PFSK-1 (cell line): Measurements from ENCODE around the gene LGALS7B.

Experiments
- FOXP2 ChIP-seq: optimal IDR thresholded peaks from 2 replicates; pipeline ENCODE3; 2011; ENCODE audit warnings: borderline replicate concordance, control low read depth, inconsistent platforms; ENCODE audit not compliant: insufficient read depth; ENCODE audit errors: extremely low read length, extremely low read depth
- POLR2AphosphoS5 ChIP-seq: IDR thresholded peaks from 2 replicates; pipeline ENCODE4 v1.6.1; 2012; ENCODE audit warnings: low read depth, mild to moderate bottlenecking, control low read depth, low read length, moderate library complexity
- SIN3A ChIP-seq: IDR thresholded peaks from 2 replicates; pipeline ENCODE4 v1.6.1; 2012; ENCODE audit warnings: mild to moderate bottlenecking, low read length, moderate library complexity, borderline replicate concordance; ENCODE audit not compliant: insufficient read depth
- TAF1 ChIP-seq: IDR thresholded peaks from 2 replicates; pipeline ENCODE4 v1.6.1; 2012; ENCODE audit warnings: low read length, control low read depth, borderline replicate concordance; ENCODE audit not compliant: insufficient read depth
- TF ChIP-seq, protein P1 (sequence below), 2 experiments: IDR thresholded peaks; 2 replicates each; pipeline versions ENCODE4 v1.6.1 to v1.8.0; 2011 to 2012; ENCODE audit warnings: low read depth in 2 of 2, low read length in 2 of 2, control low read depth in 1 of 2, inconsistent platforms in 1 of 2, mild to moderate bottlenecking in 1 of 2, moderate library complexity in 1 of 2; ENCODE audit not compliant: insufficient read depth in 1 of 2

LGALS7B gene

DNA sequence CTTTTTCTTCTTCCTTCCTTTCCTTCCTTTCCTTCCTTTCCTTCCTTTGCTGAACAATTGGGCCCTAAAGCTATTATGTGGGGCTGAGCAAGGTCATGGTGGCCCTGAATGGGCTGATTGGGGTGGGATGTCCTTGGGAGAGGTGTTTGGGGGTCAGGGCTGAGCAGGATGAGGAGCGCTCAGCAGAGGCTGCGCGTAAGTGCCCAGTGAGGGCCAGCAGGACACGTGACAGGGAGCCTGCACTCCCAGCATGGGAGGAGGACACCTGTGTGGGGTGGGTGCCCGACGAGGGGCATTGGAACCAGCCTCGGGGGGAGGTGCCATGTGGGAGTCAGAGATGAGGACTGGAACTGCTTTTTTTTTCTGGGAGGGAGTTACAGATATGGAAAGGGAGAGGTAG, 10.3 kb upstream of the LGALS7B start:
- TF ChIP-seq POLR2AphosphoS5 (no peak), SIN3A (no peak), TAF1 (no peak), FOXP2 (no peak)
- TF ChIP-seq, protein P1, sequence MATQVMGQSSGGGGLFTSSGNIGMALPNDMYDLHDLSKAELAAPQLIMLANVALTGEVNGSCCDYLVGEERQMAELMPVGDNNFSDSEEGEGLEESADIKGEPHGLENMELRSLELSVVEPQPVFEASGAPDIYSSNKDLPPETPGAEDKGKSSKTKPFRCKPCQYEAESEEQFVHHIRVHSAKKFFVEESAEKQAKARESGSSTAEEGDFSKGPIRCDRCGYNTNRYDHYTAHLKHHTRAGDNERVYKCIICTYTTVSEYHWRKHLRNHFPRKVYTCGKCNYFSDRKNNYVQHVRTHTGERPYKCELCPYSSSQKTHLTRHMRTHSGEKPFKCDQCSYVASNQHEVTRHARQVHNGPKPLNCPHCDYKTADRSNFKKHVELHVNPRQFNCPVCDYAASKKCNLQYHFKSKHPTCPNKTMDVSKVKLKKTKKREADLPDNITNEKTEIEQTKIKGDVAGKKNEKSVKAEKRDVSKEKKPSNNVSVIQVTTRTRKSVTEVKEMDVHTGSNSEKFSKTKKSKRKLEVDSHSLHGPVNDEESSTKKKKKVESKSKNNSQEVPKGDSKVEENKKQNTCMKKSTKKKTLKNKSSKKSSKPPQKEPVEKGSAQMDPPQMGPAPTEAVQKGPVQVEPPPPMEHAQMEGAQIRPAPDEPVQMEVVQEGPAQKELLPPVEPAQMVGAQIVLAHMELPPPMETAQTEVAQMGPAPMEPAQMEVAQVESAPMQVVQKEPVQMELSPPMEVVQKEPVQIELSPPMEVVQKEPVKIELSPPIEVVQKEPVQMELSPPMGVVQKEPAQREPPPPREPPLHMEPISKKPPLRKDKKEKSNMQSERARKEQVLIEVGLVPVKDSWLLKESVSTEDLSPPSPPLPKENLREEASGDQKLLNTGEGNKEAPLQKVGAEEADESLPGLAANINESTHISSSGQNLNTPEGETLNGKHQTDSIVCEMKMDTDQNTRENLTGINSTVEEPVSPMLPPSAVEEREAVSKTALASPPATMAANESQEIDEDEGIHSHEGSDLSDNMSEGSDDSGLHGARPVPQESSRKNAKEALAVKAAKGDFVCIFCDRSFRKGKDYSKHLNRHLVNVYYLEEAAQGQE (IDR thresholded peaks at IDR 0.05; ENCODE audit: insufficient read depth in 1 of 2, low read depth in 2 of 2, low read length in 2 of 2), result no peak

DNA sequence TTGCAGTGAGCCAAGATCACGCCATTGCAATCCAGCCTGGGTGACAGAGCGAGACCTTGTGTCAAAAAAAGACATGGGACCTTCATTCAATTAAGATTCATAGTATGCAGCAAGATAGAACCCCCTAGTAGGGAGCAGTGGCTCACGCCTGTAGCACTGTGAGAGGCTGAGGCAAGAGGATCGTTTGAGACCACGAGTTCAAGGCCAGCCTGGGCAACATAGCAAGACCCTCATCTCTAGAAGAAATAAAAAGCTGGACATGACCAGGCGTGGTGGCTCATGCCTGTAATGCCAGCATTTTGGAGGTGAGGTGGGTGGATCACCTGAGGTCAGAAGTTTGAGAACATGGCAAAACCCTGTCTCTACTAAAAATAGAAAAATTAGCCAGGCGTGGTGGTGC, 8.6 kb upstream of the LGALS7B start:
- no peak for TF ChIP-seq POLR2AphosphoS5
- no peak for TF ChIP-seq SIN3A
- TF ChIP-seq TAF1, result no peak
- TF ChIP-seq, protein P1 (IDR thresholded peaks at IDR 0.05; ENCODE audit: insufficient read depth in 1 of 2, low read depth in 2 of 2, low read length in 2 of 2), result no peak
- no peak for TF ChIP-seq FOXP2

DNA sequence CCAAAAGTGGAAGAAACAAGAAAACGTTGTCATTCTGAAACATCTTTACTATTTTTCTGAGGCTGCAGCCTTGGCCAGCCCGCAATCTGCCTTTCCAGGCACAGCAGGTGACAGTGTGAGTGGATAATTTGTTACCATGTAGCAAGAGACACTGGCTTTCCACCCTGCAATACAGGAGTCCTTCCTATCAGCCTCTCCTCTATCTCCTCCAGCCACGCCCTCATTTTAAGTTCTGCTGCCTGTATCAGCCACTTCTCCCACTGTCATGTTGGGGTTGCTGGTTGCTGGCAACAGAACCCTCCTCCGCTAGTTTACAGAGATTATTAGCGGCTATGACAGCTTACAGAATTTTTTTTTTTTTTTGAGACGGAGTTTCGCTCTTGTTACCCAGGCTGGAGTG, 7.9 kb upstream of the LGALS7B start:
- TF ChIP-seq SIN3A, result no peak
- TF ChIP-seq TAF1, result no peak
- no peak for TF ChIP-seq POLR2AphosphoS5
- TF ChIP-seq, protein P1 (IDR thresholded peaks at IDR 0.05; ENCODE audit: insufficient read depth in 1 of 2, low read depth in 2 of 2, low read length in 2 of 2), result no peak
- no peak for TF ChIP-seq FOXP2

DNA sequence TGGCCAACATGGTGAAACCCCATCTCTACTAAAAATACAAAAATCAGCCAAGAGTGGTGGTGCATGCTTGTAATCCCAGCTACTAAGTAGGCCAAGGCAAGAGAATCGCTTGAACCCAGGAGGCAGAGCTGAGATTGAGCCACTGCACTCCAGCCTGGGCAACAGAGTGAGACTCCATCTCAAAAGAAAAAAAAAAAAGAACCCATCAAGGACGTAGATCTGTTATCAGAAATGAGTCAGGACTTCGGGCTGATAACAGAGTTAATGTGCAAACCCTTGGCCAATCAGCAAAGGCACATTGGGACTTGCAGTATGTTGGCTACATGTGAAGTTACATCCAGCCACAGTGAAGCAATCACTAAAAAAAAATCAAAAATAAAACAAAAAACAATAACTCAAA, 4.8 kb upstream of the LGALS7B start:
- no peak for TF ChIP-seq POLR2AphosphoS5
- no peak for TF ChIP-seq TAF1
- TF ChIP-seq, protein P1 (IDR thresholded peaks at IDR 0.05; ENCODE audit: insufficient read depth in 1 of 2, low read depth in 2 of 2, low read length in 2 of 2), result no peak
- no peak for TF ChIP-seq SIN3A
- no peak for TF ChIP-seq FOXP2

GRCh38 chr19:38785187-38785699, 3.8 kb upstream of the LGALS7B start:
- no peak for TF ChIP-seq FOXP2
- no peak for TF ChIP-seq POLR2AphosphoS5
- TF ChIP-seq TAF1, result no peak
- no peak for TF ChIP-seq SIN3A
- TF ChIP-seq, protein P1 (IDR thresholded peaks at IDR 0.05; ENCODE audit: insufficient read depth in 1 of 2, low read depth in 2 of 2, low read length in 2 of 2), result no peak
